Sigmoid colon (tissue), 7 donors: ENCODE results near the gene ATF6. TPM values are rescaled to one million over a fixed set of nuclear protein-coding genes. Genes with fewer than 3 reads are reported as not detected.

Experiments used
- DNase-seq: peaks from one replicate; pipeline ENCODE4 v3.0.0-alpha.2; 2019
- H3K27ac ChIP-seq, 4 donors: fragments of 200-600 bp; sonication (generic); one replicate each; pipeline ENCODE4 v1.5.1; 2016 to 2019; ENCODE audit warnings: mild to moderate bottlenecking in 1 of 4
- H3K27me3 ChIP-seq, 3 donors: fragments of 200-600 bp; sonication (generic); one replicate each; pipeline ENCODE4 v1.5.1; 2019; ENCODE audit warnings: mild to moderate bottlenecking in 1 of 3
- H3K36me3 ChIP-seq, 4 donors: fragments of 200-600 bp; sonication (generic); one replicate each; pipeline ENCODE4 v1.5.1; 2016 to 2019
- H3K4me1 ChIP-seq, 4 donors: fragments of 200-600 bp; sonication (generic); one replicate each; pipeline ENCODE4 v1.5.1; 2017 to 2019
- H3K4me3 ChIP-seq, 4 donors: fragments of 200-600 bp; sonication (generic); one replicate each; pipeline ENCODE4 v1.5.1; 2017 to 2019; ENCODE audit warnings: mild to moderate bottlenecking in 2 of 4, moderate library complexity in 1 of 4
- H3K9me3 ChIP-seq, 4 donors: fragments of 200-600 bp in 3 of 4; sonication (generic) in 3 of 4; one replicate each; pipeline versions ENCODE4 v1.5.1 to v1.6.1; 2013 to 2019
- CTCF ChIP-seq, 4 experiments: fragments of 450-650 bp in 3 of 4; fragments of 200-600 bp in 1 of 4; IDR thresholded peaks; one replicate each; pipeline ENCODE4 v1.5.1; 2016 to 2019; ENCODE audit warnings: antibody characterized with exemption in 4 of 4, mild to moderate bottlenecking in 3 of 4, moderate library complexity in 2 of 4
- EP300 ChIP-seq, 4 donors: sonication (generic); formaldehyde crosslinking; IDR thresholded peaks; one replicate each; pipeline ENCODE4 v1.6.1; 2017; ENCODE audit warnings: antibody characterized with exemption in 4 of 4
- POLR2A ChIP-seq, 2 donors: fragments of 450-650 bp; IDR thresholded peaks; one replicate each; pipeline ENCODE4 v1.6.1; 2016; ENCODE audit warnings: antibody characterized with exemption in 2 of 2, mild to moderate bottlenecking in 2 of 2, moderate library complexity in 2 of 2
- POLR2AphosphoS5 ChIP-seq, 4 donors: sonication (generic); formaldehyde crosslinking; IDR thresholded peaks; one replicate each; pipeline ENCODE4 v1.6.1; 2017; ENCODE audit warnings: antibody characterized with exemption in 4 of 4
- WGBS, 2 donors: extraction: QIAGEN DNeasy Blood & Tissue Kit; methylation state at CpG; one replicate each; pipeline ENCODE4 v1.1.7; 2013; 5-methylcytosine and 5-hydroxymethylcytosine counted together
- intact Hi-C: fragments of 100-400 bp; cut with DNase I; formaldehyde crosslinking; loops from one replicate; pipeline ENCODE4 v1.15.1; 2023
- polyA plus RNA-seq, 3 donors: library from polyadenylated mRNA; stranded (reverse); fragments of 200-250 nt; gene quantifications; one replicate each; pipeline ENCODE4 v1.2.3, GENCODE V29; 2013
- total RNA-seq, 4 donors: library from RNA; depleted of rRNA; stranded (reverse); fragments of >200 nt; gene quantifications; one replicate each; pipeline ENCODE4 v1.1.0, GENCODE V29; 2016
- donor health status: healthy with polysubstance abuse.
- donor health status: Bipolar disorder and iron deficiency.
- donor health status: healthy.

Gene ATF6
- total and polyA plus RNA-seq, 7 donors: 2.3 to 28.1 (median 26.3) TPM

DNA sequence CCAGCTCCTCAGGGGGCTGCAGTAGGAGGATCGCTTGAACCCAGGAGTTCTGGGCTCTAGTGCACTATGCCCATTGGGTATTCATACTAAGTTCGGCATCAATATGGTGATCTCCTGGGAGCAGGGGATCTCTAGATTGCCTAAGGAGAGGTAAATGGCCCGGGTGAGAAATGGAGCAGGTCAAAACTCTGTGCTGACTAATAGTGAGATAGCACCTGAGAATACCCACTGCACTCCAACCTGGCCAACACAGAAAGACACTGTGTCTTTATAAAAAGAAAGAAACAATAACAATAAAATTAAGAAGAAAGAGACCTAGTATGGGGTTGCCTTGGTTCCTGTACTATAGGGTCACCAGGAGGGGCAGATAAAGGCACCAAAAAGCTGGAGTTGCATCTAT is 30.3 kb upstream of the ATF6 start:
- 90 to 91% methylated on average over 3 of the region's 3 CpGs for WGBS, 2 donors
- Histone ChIP-seq H3K4me3 (no peak overlapping the region), H3K27ac (no peak overlapping the region), H3K4me1 (no peaks in the 10 kb centered on the region), H3K36me3 (no peaks in the 10 kb centered on the region), H3K9me3 (no peaks in the 10 kb centered on the region), H3K27me3 (no peaks in the 10 kb centered on the region)
- DNase-seq: no peak
- intact Hi-C loops: no loop called here
- TF ChIP-seq POLR2A (IDR thresholded peaks at IDR 0.05): no peak
- TF ChIP-seq CTCF (IDR thresholded peaks at IDR 0.05): no peak
- no peak for TF ChIP-seq POLR2AphosphoS5 (IDR thresholded peaks at IDR 0.05)
- TF ChIP-seq EP300 (IDR thresholded peaks at IDR 0.05): no peak

GRCh38 chr1:161736335-161736969 is 29.7 kb upstream of the ATF6 start:
- H3K27ac ChIP-seq: no peak overlapping the region
- H3K27me3 ChIP-seq: no peaks in the 10 kb centered on the region
- H3K4me1 ChIP-seq: no peaks in the 10 kb centered on the region
- DNase-seq: no peak
- H3K4me3 ChIP-seq: no peak overlapping the region
- WGBS, 2 donors: 56 to 74% methylated on average over 4 of the region's 4 CpGs
- no peaks in the 10 kb centered on the region for H3K36me3 ChIP-seq
- TF ChIP-seq EP300 (IDR thresholded peaks at IDR 0.05) (no peak), POLR2A (IDR thresholded peaks at IDR 0.05) (no peak), POLR2AphosphoS5 (IDR thresholded peaks at IDR 0.05) (no peak), CTCF (IDR thresholded peaks at IDR 0.05) (no peak)
- intact Hi-C loops: no loop called here
- no peaks in the 10 kb centered on the region for H3K9me3 ChIP-seq

GRCh38 chr1:161737625-161738024 is 28.5 kb upstream of the ATF6 start:
- TF ChIP-seq EP300 (IDR thresholded peaks at IDR 0.05): no peak
- TF ChIP-seq POLR2A (IDR thresholded peaks at IDR 0.05): no peak
- TF ChIP-seq POLR2AphosphoS5 (IDR thresholded peaks at IDR 0.05): no peak
- no peak for TF ChIP-seq CTCF (IDR thresholded peaks at IDR 0.05)
- 74 to 82% methylated on average over 2 of the region's 2 CpGs for WGBS, 2 donors
- H3K4me1 ChIP-seq: no peaks in the 10 kb centered on the region
- no peaks in the 10 kb centered on the region for H3K9me3 ChIP-seq
- H3K4me3 ChIP-seq: no peak overlapping the region
- H3K27me3 ChIP-seq: no peaks in the 10 kb centered on the region
- H3K36me3 ChIP-seq: no peaks in the 10 kb centered on the region
- DNase-seq: no peak
- no peak overlapping the region for H3K27ac ChIP-seq
- intact Hi-C loops: no loop called here

GRCh38 chr1:161738627-161739287 is 27.4 kb upstream of the ATF6 start:
- no peaks in the 10 kb centered on the region for H3K36me3 ChIP-seq
- WGBS, 2 donors: 73 to 85% methylated on average over 4 of the region's 4 CpGs
- no peak for TF ChIP-seq CTCF (IDR thresholded peaks at IDR 0.05)
- no peaks in the 10 kb centered on the region for H3K4me1 ChIP-seq
- no peak overlapping the region for H3K4me3 ChIP-seq
- no peaks in the 10 kb centered on the region for H3K9me3 ChIP-seq
- peak; percentile 69 for DNase-seq
- no peaks in the 10 kb centered on the region for H3K27me3 ChIP-seq
- intact Hi-C loops: no loop called here
- peak overlapping the region in 3 of 4 donors; percentile 27 to 29 (median 28) for H3K27ac ChIP-seq
